ENCODE data around the gene GCNT1. TPM values are rescaled to one million over a fixed set of nuclear protein-coding genes. Genes with fewer than 3 reads are reported as not detected.

GCNT1 gene
- total and polyA plus RNA-seq, 11 donors = 0.67 to 18.0 (median 1.8) TPM

GRCh38 chr9:76459694-76460635, 983 bp downstream of the GCNT1 start:
- ATAC-seq (peak in 3 of 4 donors; percentile 38 to 65 (median 61)), DNase-seq (peak in 4 of 5 donors; percentile 18 to 41 (median 30))
- Histone ChIP-seq H3K27me3 (no peaks in the 10 kb centered on the region), H3K27ac (peak overlapping the region in 10 of 12 donors; percentile 5 to 84 (median 40)), H3K4me1 (peaks cover 0 to 39% (median 0%) of the 10 kb centered on the region in 12 donors), H3K9me3 (no peaks in the 10 kb centered on the region), H3K4me3 (peak overlapping the region; percentile 22 to 87 (median 70)), H3K36me3 (no peaks in the 10 kb centered on the region)
- no peak for TF ChIP-seq POLR2A (IDR thresholded peaks at IDR 0.05)
- TF ChIP-seq CTCF (IDR thresholded peaks at IDR 0.05) = peak in 2 of 12 donors; percentile 4 to 17
- 9 to 13% (median 10%) methylated on average over 31 to 32 of the region's 32 CpGs for WGBS, 4 donors
- intact Hi-C loops (cut with DNase I) = loop anchor here in 3 of 10 donors (5.0 to 10.0 kb wide), 4 partner anchors 75 to 197 kb away; no protein-coding TSS in a partner anchor

GRCh38 chr9:76462126-76462525, 3.1 kb downstream of the GCNT1 start:
- 63 to 88% (median 80%) methylated on average over 1 of the region's 1 CpG for WGBS, 4 donors
- no peaks in the 10 kb centered on the region for H3K36me3 ChIP-seq
- no peak overlapping the region for H3K4me3 ChIP-seq
- no peaks in the 10 kb centered on the region for H3K9me3 ChIP-seq
- H3K27me3 ChIP-seq = no peaks in the 10 kb centered on the region
- TF ChIP-seq POLR2A (IDR thresholded peaks at IDR 0.05) (no peak), CTCF (IDR thresholded peaks at IDR 0.05) (no peak)
- no peak for DNase-seq
- peaks cover 0 to 31% (median 0%) of the 10 kb centered on the region in 12 donors for H3K4me1 ChIP-seq
- H3K27ac ChIP-seq = no peak overlapping the region
- no peak for ATAC-seq
- intact Hi-C loops (cut with DNase I) = no loop called here

- TF ChIP-seq CTCF (IDR thresholded peaks at IDR 0.05) (no peak), POLR2A (IDR thresholded peaks at IDR 0.05) (no peak)
- Histone ChIP-seq H3K36me3 (no peaks in the 10 kb centered on the region), H3K4me3 (no peak overlapping the region), H3K27me3 (no peaks in the 10 kb centered on the region), H3K9me3 (no peaks in the 10 kb centered on the region), H3K27ac (no peak overlapping the region), H3K4me1 (peaks cover 0 to 31% (median 0%) of the 10 kb centered on the region in 12 donors)
- no peak for DNase-seq
- intact Hi-C loops (cut with DNase I) = no loop called here
- ATAC-seq = no peak
- 86 to 91% (median 89%) methylated on average over 4 of the region's 4 CpGs for WGBS, 4 donors
These were observed 4.2 kb downstream of the GCNT1 start for GRCh38 chr9:76463211-76463610.

- no peak overlapping the region for H3K27ac ChIP-seq
- ATAC-seq (no peak), DNase-seq (no peak)
- H3K9me3 ChIP-seq = no peaks in the 10 kb centered on the region
- peaks cover 0 to 29% (median 0%) of the 10 kb centered on the region in 12 donors for H3K4me1 ChIP-seq
- H3K4me3 ChIP-seq = no peak overlapping the region
- 98 to 100% (median 99%) methylated on average over 1 of the region's 1 CpG for WGBS, 4 donors
- intact Hi-C loops (cut with DNase I) = no loop called here
- H3K36me3 ChIP-seq = no peaks in the 10 kb centered on the region
- TF ChIP-seq POLR2A (IDR thresholded peaks at IDR 0.05) = no peak
- TF ChIP-seq CTCF (IDR thresholded peaks at IDR 0.05) = no peak
- H3K27me3 ChIP-seq = no peaks in the 10 kb centered on the region
These were observed 5.7 kb downstream of the GCNT1 start for GRCh38 chr9:76464706-76465105.
